Measurements from ENCODE around the gene CALY. TPM values are rescaled to one million over a fixed set of nuclear protein-coding genes. Genes with fewer than 3 reads are reported as not detected.

CALY gene

Small RNA genes within 50 kb of the gene (small RNA-seq; reads per million reads assigned to genes)
- gene AL360181.4 (ENCODE audit: insufficient read depth) (not detected), gene BANF1P2 (ENCODE audit: insufficient read depth) (not detected), gene MIR3944 (ENCODE audit: insufficient read depth) (5.9 reads per million, percentile 30 among the genes with 10 or more reads in this experiment)
